HG03175 (cell line): ENCODE results near the gene AEBP1.

ENCODE experiments used
- ATAC-seq: cut with Tn5 transposase; IDR thresholded peaks from one replicate; pipeline ENCODE4 v1.9.1; 2021; ENCODE audit warnings: mild to moderate bottlenecking, moderate library complexity; ENCODE audit not compliant: unreplicated experiment

Gene AEBP1

GRCh38 chr7:44084701-44085100 lies 19.4 kb upstream of the AEBP1 start:
- ATAC-seq: no peak

DNA sequence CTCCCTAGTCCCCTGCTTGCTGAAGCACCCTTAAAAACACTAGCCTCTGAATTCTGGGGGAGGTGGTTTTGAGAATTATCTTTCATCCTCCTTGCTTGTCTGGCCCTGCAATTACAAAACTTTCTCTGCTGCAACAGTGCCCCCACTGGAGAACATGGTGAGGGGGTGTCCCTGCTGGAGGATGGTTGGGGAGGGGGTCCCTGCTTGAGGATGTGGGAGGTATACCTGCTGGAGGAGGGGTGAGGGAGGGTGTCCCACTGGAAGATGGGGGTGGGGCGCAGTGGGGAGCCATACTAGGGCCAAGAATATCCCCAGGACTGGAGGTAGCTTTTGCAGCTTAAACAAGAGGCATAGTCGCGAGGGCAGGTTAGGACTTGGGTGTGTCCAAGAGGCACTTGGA lies 18.6 kb upstream of the AEBP1 start:
- ATAC-seq: no peak

- no peak for ATAC-seq
Observed at GRCh38 chr7:44086627-44087026, 17.5 kb upstream of the AEBP1 start.

GRCh38 chr7:44087911-44088838 lies 16.0 kb upstream of the AEBP1 start:
- no peak for ATAC-seq

DNA sequence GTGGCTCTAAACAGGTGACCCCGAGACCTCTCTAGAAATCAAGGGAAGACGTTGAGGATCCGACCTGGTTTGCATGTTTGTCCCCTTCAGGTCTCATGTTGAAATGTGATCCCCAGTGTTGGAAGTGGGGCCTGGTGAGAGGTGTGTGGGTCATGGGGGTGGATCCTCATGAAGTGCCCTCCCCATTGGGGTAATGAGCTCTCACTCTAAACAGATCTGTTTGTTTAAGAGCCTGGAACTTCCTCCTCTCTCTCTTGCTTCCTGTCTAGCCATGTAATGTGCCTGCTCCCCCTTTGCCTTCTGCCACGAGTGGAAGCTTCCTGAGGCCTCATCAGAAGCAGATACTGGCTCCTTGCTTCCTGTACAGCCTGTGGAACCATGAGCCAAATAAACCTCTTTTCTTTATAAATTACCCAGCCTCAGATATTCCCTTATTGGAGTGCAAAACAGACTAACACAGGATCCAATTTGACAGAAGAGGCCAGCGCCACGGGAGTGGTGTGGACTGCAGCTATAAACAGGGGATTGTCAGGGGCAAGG lies 11.0 kb upstream of the AEBP1 start:
- no peak for ATAC-seq

- no peak for ATAC-seq
Observed at GRCh38 chr7:44094365-44094764, 9.8 kb upstream of the AEBP1 start.

DNA sequence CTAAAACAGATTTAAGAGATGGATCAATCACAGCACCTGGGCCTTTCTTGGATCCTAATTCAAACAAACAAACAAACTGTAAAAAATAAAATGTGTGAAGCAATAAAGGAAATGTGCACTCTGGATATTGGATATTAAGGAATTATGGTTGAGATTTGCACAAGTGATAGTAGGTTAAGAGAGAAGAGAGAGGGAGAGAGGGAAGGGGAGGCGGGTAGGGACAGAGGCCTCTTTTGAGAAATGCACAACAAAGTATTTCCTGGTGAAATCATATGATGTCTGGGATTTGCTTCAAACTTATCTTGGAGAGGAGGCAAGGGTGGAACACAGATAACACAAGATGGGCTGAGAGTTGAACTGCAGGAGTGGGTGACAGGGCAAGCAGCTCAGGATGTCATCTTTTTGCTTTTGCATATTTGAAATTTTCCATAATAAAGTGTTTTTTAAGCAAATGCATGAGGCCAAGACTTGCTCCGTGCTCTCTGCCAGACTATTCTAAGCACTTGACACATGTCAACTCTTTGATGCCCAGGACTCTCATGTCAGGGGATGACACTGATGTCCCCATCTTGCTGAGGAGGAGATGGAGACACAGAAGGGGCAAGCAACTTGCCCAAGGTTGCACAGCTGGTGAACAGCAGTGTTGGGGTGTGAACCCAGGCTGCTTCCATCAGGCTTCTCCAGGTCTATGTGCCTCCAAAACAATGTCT lies 9.1 kb upstream of the AEBP1 start:
- no peak for ATAC-seq

DNA sequence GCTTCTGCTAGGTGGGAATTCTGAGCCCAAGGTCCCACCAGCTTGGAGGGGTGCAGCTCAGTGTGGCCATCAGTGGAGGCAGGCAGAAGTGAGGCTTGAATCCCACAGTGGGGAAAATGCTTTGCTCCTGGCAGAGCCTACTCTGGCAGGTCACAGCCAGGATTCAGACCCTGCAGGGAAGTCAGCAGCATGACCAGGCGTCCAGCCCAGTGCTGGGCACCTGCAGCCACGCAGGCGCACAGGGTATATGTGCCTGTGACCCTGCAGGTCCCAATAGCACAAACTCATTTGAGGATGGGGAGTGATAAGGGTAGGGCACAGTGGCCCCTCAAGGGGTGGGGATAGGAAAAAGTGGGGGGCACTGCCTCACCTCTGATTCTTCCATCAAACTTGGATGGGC lies 8.4 kb upstream of the AEBP1 start:
- ATAC-seq: no peak

DNA sequence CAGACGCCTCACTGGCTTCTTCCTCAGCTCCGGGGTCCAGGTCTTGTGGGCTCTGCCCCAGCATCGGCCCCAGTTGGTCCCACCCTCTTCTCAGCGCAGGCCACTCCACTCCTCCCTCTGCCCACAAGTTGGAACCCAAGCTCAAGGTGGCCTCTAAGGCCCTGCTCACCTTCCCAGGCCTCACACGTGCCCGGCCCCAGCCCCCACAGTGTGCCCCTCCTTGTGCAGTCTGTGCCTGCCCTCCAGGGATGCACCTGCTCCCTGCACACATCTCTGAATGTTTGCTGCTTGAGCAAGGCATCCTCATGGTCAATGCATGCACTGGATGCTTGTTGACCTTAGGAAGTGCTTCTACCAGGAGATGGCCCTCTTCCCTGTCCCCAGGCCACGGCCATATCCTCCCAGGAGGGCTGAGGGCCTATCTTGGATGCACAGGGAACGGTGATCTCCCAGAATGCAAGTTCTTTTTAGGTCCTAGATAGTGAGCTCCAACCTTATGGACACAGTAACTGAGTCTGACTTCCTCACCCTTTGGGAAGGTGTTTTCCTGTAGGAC lies 7.7 kb upstream of the AEBP1 start:
- no peak for ATAC-seq

- peak; percentile 72 for ATAC-seq
Observed at GRCh38 chr7:44097064-44097932, 6.8 kb upstream of the AEBP1 start.

- no peak for ATAC-seq
Observed at GRCh38 chr7:44098092-44099068, 5.8 kb upstream of the AEBP1 start.

GRCh38 chr7:44099669-44100068 lies 4.5 kb upstream of the AEBP1 start:
- ATAC-seq: no peak

DNA sequence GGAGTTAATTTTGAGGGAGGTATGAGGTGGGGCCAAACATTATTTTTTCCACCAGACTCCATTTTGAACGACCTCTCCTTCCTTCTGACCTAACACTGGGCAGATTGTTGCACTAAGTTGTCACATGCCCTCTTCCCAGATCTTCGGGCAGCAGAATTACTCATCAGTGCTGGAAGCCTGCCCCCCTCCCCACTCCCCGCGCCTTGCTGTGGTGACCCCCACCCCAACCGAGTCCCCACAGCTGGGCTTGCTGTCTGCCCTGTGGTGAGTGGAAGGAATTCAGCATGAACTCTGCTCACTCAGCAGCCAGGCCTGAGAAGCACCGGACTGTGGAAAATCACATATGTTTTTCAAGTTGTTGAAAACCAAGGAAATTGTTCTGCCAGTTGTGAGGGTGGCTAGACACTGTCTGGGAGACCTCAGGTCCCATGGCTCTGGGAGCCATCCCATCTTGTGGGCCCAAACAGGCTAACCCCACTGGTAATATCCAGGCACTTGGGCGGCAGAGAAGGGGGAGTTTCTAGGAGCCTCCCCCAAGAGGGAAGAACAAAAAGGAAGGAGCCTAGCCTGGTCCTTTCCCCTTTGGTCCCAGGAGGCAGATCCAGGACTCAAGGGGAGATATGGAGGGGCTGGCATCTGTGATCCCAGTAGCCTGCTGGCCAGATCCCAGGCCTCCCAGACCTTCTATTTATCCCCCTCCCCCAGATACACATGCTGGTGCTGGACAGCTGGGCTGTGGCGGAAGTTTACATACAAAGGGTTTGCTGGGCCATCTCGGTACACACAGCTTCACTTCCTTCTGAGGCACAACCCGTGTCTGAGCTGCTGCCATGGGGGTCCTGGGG lies 3.5 kb upstream of the AEBP1 start:
- no peak for ATAC-seq

DNA sequence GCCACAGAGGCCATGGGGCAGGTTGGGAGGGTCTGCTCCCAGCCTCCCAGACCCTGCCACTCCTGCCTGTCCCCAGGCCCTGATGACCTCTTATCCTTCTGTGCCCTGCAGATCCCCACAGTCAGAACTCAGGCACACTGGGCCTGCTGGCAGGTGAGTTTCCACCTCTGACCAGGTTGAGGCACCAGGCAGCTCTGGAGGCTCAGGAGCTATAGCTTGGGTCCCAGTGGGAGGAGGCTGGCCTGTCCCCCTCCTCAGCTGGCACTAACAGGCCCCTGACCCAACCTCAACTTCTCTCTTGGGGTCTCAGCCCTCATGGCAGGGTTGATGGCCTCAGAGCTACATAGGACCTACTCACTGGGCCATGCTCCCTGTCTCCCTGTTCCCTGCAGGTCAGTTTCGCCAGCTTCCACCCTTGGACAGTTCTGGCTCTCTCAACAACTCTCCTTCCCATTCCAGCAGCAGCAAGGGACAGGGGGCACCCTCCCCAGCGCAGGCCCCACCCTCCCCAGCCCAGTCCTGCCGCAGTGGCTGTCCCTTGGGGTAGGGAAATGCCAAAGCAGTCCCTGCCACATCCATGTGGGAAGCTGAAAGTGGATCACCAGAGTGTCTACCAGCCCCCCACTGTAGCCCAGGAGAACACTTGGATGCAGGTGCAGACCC lies 2.7 kb upstream of the AEBP1 start:
- no peak for ATAC-seq

GRCh38 chr7:44101966-44102845 lies 1.9 kb upstream of the AEBP1 start:
- ATAC-seq: no peak

- ATAC-seq: no peak
Observed at GRCh38 chr7:44102846-44103565, 1.1 kb upstream of the AEBP1 start.

GRCh38 chr7:44103566-44103922 lies 601 bp upstream of the AEBP1 start:
- no peak for ATAC-seq
